ES-I3 (cell line): Measurements from ENCODE around the gene OR2J3.
"Not testable (repeated sequence)": the region's sequence is repeated elsewhere in the genome, so short reads cannot be mapped to it uniquely, and the experiment has no call there.

Experiments used
- H3K36me3 ChIP-seq: 2 replicates; pipeline ENCODE4 v1.6.1; 2013; ENCODE audit warnings: mild to moderate bottlenecking, low read length, control low read depth, moderate library complexity; ENCODE audit not compliant: insufficient read depth
- H3K4me1 ChIP-seq: 2 replicates; pipeline ENCODE4 v1.6.1; 2013; ENCODE audit warnings: mild to moderate bottlenecking, control low read depth, low read length; ENCODE audit not compliant: insufficient read depth
- H3K9ac ChIP-seq: 2 replicates; pipeline ENCODE4 v1.6.1; 2013; ENCODE audit warnings: low read depth, mild to moderate bottlenecking, low read length, moderate library complexity
- H3K9me3 ChIP-seq: 2 replicates; pipeline ENCODE4 v1.6.1; 2013; ENCODE audit warnings: mild to moderate bottlenecking, low read length, moderate library complexity; ENCODE audit not compliant: control insufficient read depth, insufficient read depth

OR2J3 gene

GRCh38 chr6:29107758-29108157, at the start of gene OR2J3:
TSS of gene OR2J3 (plus strand) at chr6:29108058. CDS start at chr6:29111891, 3,833 bp downstream.
- Histone ChIP-seq H3K9ac (no peak within 1 kb of the TSS), H3K4me1 (no peaks in the 10 kb centered on the region), H3K36me3 (no peaks in the 10 kb centered on the region), H3K9me3 (no peaks in the 10 kb centered on the region)

GRCh38 chr6:29071831-29072723, 35.8 kb upstream of the OR2J3 start:
- Histone ChIP-seq H3K36me3 (no peaks in the 10 kb centered on the region), H3K9me3 (no peaks in the 10 kb centered on the region), H3K4me1 (no peaks in the 10 kb centered on the region), H3K9ac (no peak overlapping the region)

GRCh38 chr6:29079203-29079602, 28.7 kb upstream of the OR2J3 start:
- Histone ChIP-seq H3K4me1 (no peaks in the 10 kb centered on the region), H3K9ac (no peak overlapping the region), H3K9me3 (no peaks in the 10 kb centered on the region), H3K36me3 (no peaks in the 10 kb centered on the region)

GRCh38 chr6:29081312-29081711, 26.5 kb upstream of the OR2J3 start:
- Histone ChIP-seq H3K36me3 (no peaks in the 10 kb centered on the region), H3K4me1 (no peaks in the 10 kb centered on the region), H3K9ac (no peak overlapping the region), H3K9me3 (no peaks in the 10 kb centered on the region)

GRCh38 chr6:29082457-29082856, 25.4 kb upstream of the OR2J3 start:
- Histone ChIP-seq H3K36me3 (no peaks in the 10 kb centered on the region), H3K4me1 (no peaks in the 10 kb centered on the region), H3K9ac (no peak overlapping the region), H3K9me3 (no peaks in the 10 kb centered on the region)

- Histone ChIP-seq H3K36me3 (no peaks in the 10 kb centered on the region), H3K4me1 (no peaks in the 10 kb centered on the region), H3K9ac (no peak within 1 kb of the TSS), H3K9me3 (no peaks in the 10 kb centered on the region)
These were observed 20.6 kb upstream of the OR2J3 start, which contains the start of gene OR2B3 for GRCh38 chr6:29087213-29087612. TSS of gene OR2B3 (minus strand) at chr6:29087313. CDS start at chr6:29087248, 65 bp downstream.

GRCh38 chr6:29092957-29093356, 14.9 kb upstream of the OR2J3 start:
- Histone ChIP-seq H3K36me3 (no peaks in the 10 kb centered on the region), H3K4me1 (no peaks in the 10 kb centered on the region; the same call in 1 of the 2 replicates), H3K9ac (no peak overlapping the region), H3K9me3 (no peaks in the 10 kb centered on the region)

- H3K9ac ChIP-seq = no peak overlapping the region
These were observed 10.1 kb upstream of the OR2J3 start for GRCh38 chr6:29097803-29098202.

GRCh38 chr6:29099190-29099589, 8.7 kb upstream of the OR2J3 start, which contains the start of gene OR2J1:
TSS of gene OR2J1 (plus strand) at chr6:29099490. CDS start at chr6:29100943, 1,453 bp downstream.
- Histone ChIP-seq H3K36me3 (no peaks in the 10 kb centered on the region), H3K4me1 (no peaks in the 10 kb centered on the region; the same call in 1 of the 2 replicates), H3K9ac (no peak within 1 kb of the TSS), H3K9me3 (no peaks in the 10 kb centered on the region)

More at GRCh38 chr6:29097803-29098202, 10.1 kb upstream of the OR2J3 start:
- no peaks in the 10 kb centered on the region for H3K9me3 ChIP-seq
- no peaks in the 10 kb centered on the region for H3K36me3 ChIP-seq
- H3K4me1 ChIP-seq = no peaks in the 10 kb centered on the region; the same call in 1 of the 2 replicates

- Histone ChIP-seq H3K36me3 (no peaks in the 10 kb centered on the region), H3K4me1 (no peaks in the 10 kb centered on the region)
These were observed 4.3 kb downstream of the OR2J3 start for GRCh38 chr6:29112135-29112534.

GRCh38 chr6:29114964-29115363, 7.1 kb downstream of the OR2J3 start:
- not testable (repeated sequence) for H3K36me3 ChIP-seq, H3K9ac ChIP-seq, H3K4me1 ChIP-seq, H3K9me3 ChIP-seq

More at GRCh38 chr6:29112135-29112534, 4.3 kb downstream of the OR2J3 start:
- Histone ChIP-seq H3K9me3 (no peaks in the 10 kb centered on the region), H3K9ac (no peak overlapping the region)

- H3K9ac ChIP-seq = no peak overlapping the region
- H3K36me3 ChIP-seq = no peaks in the 10 kb centered on the region
- no peaks in the 10 kb centered on the region for H3K9me3 ChIP-seq
- H3K4me1 ChIP-seq = no peaks in the 10 kb centered on the region
These were observed 21.6 kb downstream of the OR2J3 start for GRCh38 chr6:29129326-29130012.

GRCh38 chr6:29130644-29131043, 22.8 kb downstream of the OR2J3 start:
- Histone ChIP-seq H3K9ac (no peak overlapping the region), H3K36me3 (no peaks in the 10 kb centered on the region), H3K4me1 (no peaks in the 10 kb centered on the region), H3K9me3 (no peaks in the 10 kb centered on the region)

GRCh38 chr6:29131691-29132090, 23.8 kb downstream of the OR2J3 start:
- no peaks in the 10 kb centered on the region for H3K9me3 ChIP-seq
- no peak overlapping the region for H3K9ac ChIP-seq
- H3K4me1 ChIP-seq = no peaks in the 10 kb centered on the region

More at GRCh38 chr6:29131691-29132090, 23.8 kb downstream of the OR2J3 start:
- no peaks in the 10 kb centered on the region for H3K36me3 ChIP-seq
